ENCODE results near the gene INS.
A peak's percentile ranks its signal among the peaks of the same experiment; 100 is the strongest.

The INS gene

GRCh38 chr11:2137202-2138067 lies 23.6 kb downstream of the INS start:
- Histone ChIP-seq H3K9me3 (ENCODE audit: control insufficient read depth, low read length) (no peaks in the 10 kb centered on the region), H3K4me3 (ENCODE audit: insufficient read depth, low read depth, low read length) (peak overlapping the region; percentile 42), H3K27ac (ENCODE audit: insufficient read depth, low read depth, low read length, poor library complexity, severe bottlenecking) (peak overlapping the region; percentile 3), H3K27me3 (ENCODE audit: control insufficient read depth, insufficient read depth, low read length, poor library complexity, severe bottlenecking) (peaks cover 96% of the 10 kb centered on the region), H3K36me3 (ENCODE audit: control insufficient read depth, insufficient read depth, low read length) (no peaks in the 10 kb centered on the region), H3K4me1 (ENCODE audit: control insufficient read depth, insufficient read depth, low read length) (peaks cover 21% of the 10 kb centered on the region)
- 0 to 1% methylated on average over 48 to 50 of the region's 50 CpGs for WGBS, 2 experiments

GRCh38 chr11:2136952-2137201 lies 24.1 kb downstream of the INS start:
- peak overlapping the region; percentile 12 for H3K4me3 ChIP-seq (ENCODE audit: insufficient read depth, low read depth, low read length)
- H3K9me3 ChIP-seq (ENCODE audit: control insufficient read depth, low read length) = no peaks in the 10 kb centered on the region
- H3K27me3 ChIP-seq (ENCODE audit: control insufficient read depth, insufficient read depth, low read length, poor library complexity, severe bottlenecking) = peaks cover 90% of the 10 kb centered on the region
- 7 to 10% methylated on average over 8 of the region's 8 CpGs for WGBS, 2 experiments
- H3K4me1 ChIP-seq (ENCODE audit: control insufficient read depth, insufficient read depth, low read length) = peaks cover 21% of the 10 kb centered on the region
- no peak overlapping the region for H3K27ac ChIP-seq (ENCODE audit: insufficient read depth, low read depth, low read length, poor library complexity, severe bottlenecking)
- H3K36me3 ChIP-seq (ENCODE audit: control insufficient read depth, insufficient read depth, low read length) = no peaks in the 10 kb centered on the region

- Histone ChIP-seq H3K27ac (ENCODE audit: insufficient read depth, low read depth, low read length, poor library complexity, severe bottlenecking) (no peak overlapping the region), H3K9me3 (ENCODE audit: control insufficient read depth, low read length) (no peaks in the 10 kb centered on the region), H3K36me3 (ENCODE audit: control insufficient read depth, insufficient read depth, low read length) (no peaks in the 10 kb centered on the region), H3K4me1 (ENCODE audit: control insufficient read depth, insufficient read depth, low read length) (peaks cover 21% of the 10 kb centered on the region), H3K4me3 (ENCODE audit: insufficient read depth, low read depth, low read length) (peak overlapping the region; percentile 12), H3K27me3 (ENCODE audit: control insufficient read depth, insufficient read depth, low read length, poor library complexity, severe bottlenecking) (peaks cover 85% of the 10 kb centered on the region)
- 59% methylated on average over 24 of the region's 24 CpGs for WGBS, 2 experiments
Observed at GRCh38 chr11:2136209-2136951, 24.6 kb downstream of the INS start.

- Histone ChIP-seq H3K27me3 (ENCODE audit: control insufficient read depth, insufficient read depth, low read length, poor library complexity, severe bottlenecking) (peaks cover 78% of the 10 kb centered on the region), H3K4me3 (ENCODE audit: insufficient read depth, low read depth, low read length) (no peak overlapping the region), H3K9me3 (ENCODE audit: control insufficient read depth, low read length) (no peaks in the 10 kb centered on the region), H3K27ac (ENCODE audit: insufficient read depth, low read depth, low read length, poor library complexity, severe bottlenecking) (no peak overlapping the region), H3K4me1 (ENCODE audit: control insufficient read depth, insufficient read depth, low read length) (peaks cover 18% of the 10 kb centered on the region), H3K36me3 (ENCODE audit: control insufficient read depth, insufficient read depth, low read length) (no peaks in the 10 kb centered on the region)
- 86 to 87% methylated on average over 14 of the region's 14 CpGs for WGBS, 2 experiments
Observed at GRCh38 chr11:2135648-2136201, 25.3 kb downstream of the INS start.

GRCh38 chr11:2135018-2135569 lies 25.9 kb downstream of the INS start:
- no peak overlapping the region for H3K27ac ChIP-seq (ENCODE audit: insufficient read depth, low read depth, low read length, poor library complexity, severe bottlenecking)
- H3K4me1 ChIP-seq (ENCODE audit: control insufficient read depth, insufficient read depth, low read length) = peaks cover 13% of the 10 kb centered on the region
- no peak overlapping the region for H3K4me3 ChIP-seq (ENCODE audit: insufficient read depth, low read depth, low read length)
- 88 to 91% methylated on average over 26 of the region's 26 CpGs for WGBS, 2 experiments
- H3K27me3 ChIP-seq (ENCODE audit: control insufficient read depth, insufficient read depth, low read length, poor library complexity, severe bottlenecking) = peaks cover 72% of the 10 kb centered on the region
- H3K9me3 ChIP-seq (ENCODE audit: control insufficient read depth, low read length) = no peaks in the 10 kb centered on the region
- H3K36me3 ChIP-seq (ENCODE audit: control insufficient read depth, insufficient read depth, low read length) = no peaks in the 10 kb centered on the region

GRCh38 chr11:2134022-2135010 lies 26.7 kb downstream of the INS start:
- H3K27ac ChIP-seq (ENCODE audit: insufficient read depth, low read depth, low read length, poor library complexity, severe bottlenecking) = no peak overlapping the region
- H3K27me3 ChIP-seq (ENCODE audit: control insufficient read depth, insufficient read depth, low read length, poor library complexity, severe bottlenecking) = peaks cover 65% of the 10 kb centered on the region
- 81 to 85% methylated on average over 17 to 19 of the region's 19 CpGs for WGBS, 2 experiments

GRCh38 chr11:2133241-2134021 lies 27.6 kb downstream of the INS start:
- Histone ChIP-seq H3K27me3 (ENCODE audit: control insufficient read depth, insufficient read depth, low read length, poor library complexity, severe bottlenecking) (peaks cover 57% of the 10 kb centered on the region), H3K4me1 (ENCODE audit: control insufficient read depth, insufficient read depth, low read length) (peaks cover 13% of the 10 kb centered on the region), H3K36me3 (ENCODE audit: control insufficient read depth, insufficient read depth, low read length) (no peaks in the 10 kb centered on the region), H3K27ac (ENCODE audit: insufficient read depth, low read depth, low read length, poor library complexity, severe bottlenecking) (no peak overlapping the region), H3K9me3 (ENCODE audit: control insufficient read depth, low read length) (no peaks in the 10 kb centered on the region), H3K4me3 (ENCODE audit: insufficient read depth, low read depth, low read length) (no peak overlapping the region)
- WGBS, 2 experiments = 77 to 80% methylated on average over 33 of the region's 33 CpGs

More at GRCh38 chr11:2134022-2135010, 26.7 kb downstream of the INS start:
- Histone ChIP-seq H3K4me1 (ENCODE audit: control insufficient read depth, insufficient read depth, low read length) (peaks cover 13% of the 10 kb centered on the region), H3K4me3 (ENCODE audit: insufficient read depth, low read depth, low read length) (no peak overlapping the region), H3K9me3 (ENCODE audit: control insufficient read depth, low read length) (no peaks in the 10 kb centered on the region), H3K36me3 (ENCODE audit: control insufficient read depth, insufficient read depth, low read length) (no peaks in the 10 kb centered on the region)

GRCh38 chr11:2132874-2133240 lies 28.2 kb downstream of the INS start:
- WGBS, 2 experiments = 75 to 78% methylated on average over 24 of the region's 24 CpGs
- Histone ChIP-seq H3K36me3 (ENCODE audit: control insufficient read depth, insufficient read depth, low read length) (no peaks in the 10 kb centered on the region), H3K27me3 (ENCODE audit: control insufficient read depth, insufficient read depth, low read length, poor library complexity, severe bottlenecking) (peaks cover 51% of the 10 kb centered on the region), H3K4me3 (ENCODE audit: insufficient read depth, low read depth, low read length) (no peak overlapping the region), H3K27ac (ENCODE audit: insufficient read depth, low read depth, low read length, poor library complexity, severe bottlenecking) (no peak overlapping the region), H3K9me3 (ENCODE audit: control insufficient read depth, low read length) (no peaks in the 10 kb centered on the region), H3K4me1 (ENCODE audit: control insufficient read depth, insufficient read depth, low read length) (peaks cover 13% of the 10 kb centered on the region)

GRCh38 chr11:2132246-2132645 lies 28.8 kb downstream of the INS start:
- WGBS, 2 experiments = 85 to 93% methylated on average over 5 to 6 of the region's 6 CpGs

More at GRCh38 chr11:2132246-2132645, 28.8 kb downstream of the INS start:
- Histone ChIP-seq H3K4me1 (ENCODE audit: control insufficient read depth, insufficient read depth, low read length) (peaks cover 8% of the 10 kb centered on the region), H3K4me3 (ENCODE audit: insufficient read depth, low read depth, low read length) (no peak overlapping the region), H3K36me3 (ENCODE audit: control insufficient read depth, insufficient read depth, low read length) (no peaks in the 10 kb centered on the region), H3K27me3 (ENCODE audit: control insufficient read depth, insufficient read depth, low read length, poor library complexity, severe bottlenecking) (peaks cover 45% of the 10 kb centered on the region), H3K27ac (ENCODE audit: insufficient read depth, low read depth, low read length, poor library complexity, severe bottlenecking) (no peak overlapping the region), H3K9me3 (ENCODE audit: control insufficient read depth, low read length) (no peaks in the 10 kb centered on the region)
